CD4-positive, alpha-beta memory T cell (primary cell): Measurements from ENCODE around the gene ELOF1. TPM values are rescaled to one million over a fixed set of nuclear protein-coding genes. Genes with fewer than 3 reads are reported as not detected.
"Not testable (repeated sequence)": the region's sequence is repeated elsewhere in the genome, so short reads cannot be mapped to it uniquely, and the experiment has no call there.

Experiments used
- CTCF ChIA-PET: fragments of 350-600 bp; sonication (Branson Sonifier 250); formaldehyde crosslinking; loops from one replicate; lab custom pipeline; 2021; ENCODE audit warnings: inconsistent platforms; ENCODE audit not compliant: partially characterized antibody; lab: Charles Lee
- POLR2A ChIA-PET: fragments of 350-600 bp; sonication (Branson Sonifier 250); formaldehyde crosslinking; loops from one replicate; lab custom pipeline; 2021; ENCODE audit not compliant: partially characterized antibody; lab: Charles Lee
- DNase-seq, 5 donors: peaks; one replicate each; pipeline versions ENCODE4 v3.0.0 to v3.0.0-alpha.2; 2020 to 2022; ENCODE audit warnings: mixed read lengths in 1 of 5
- H3K27ac ChIP-seq: one replicate; pipeline ENCODE4 v1.7.0; 2013; ENCODE audit warnings: low read depth, low read length
- H3K27me3 ChIP-seq: 2 replicates; pipeline ENCODE4 v1.7.0; 2013; ENCODE audit warnings: mild to moderate bottlenecking, low read length, moderate library complexity; ENCODE audit not compliant: insufficient read depth
- H3K36me3 ChIP-seq: 2 replicates; pipeline ENCODE4 v1.7.0; 2013; ENCODE audit warnings: mild to moderate bottlenecking, low read length, moderate library complexity; ENCODE audit not compliant: insufficient read depth
- H3K4me1 ChIP-seq: 2 replicates; pipeline ENCODE4 v1.7.0; 2013; ENCODE audit warnings: mild to moderate bottlenecking, low read length, moderate library complexity; ENCODE audit not compliant: insufficient read depth
- H3K4me3 ChIP-seq, 2 donors: one replicate each; pipeline ENCODE4 v1.7.0; 2013; ENCODE audit warnings: low read length in 2 of 2, mild to moderate bottlenecking in 1 of 2
- H3K9me3 ChIP-seq, 2 donors: one replicate each; pipeline ENCODE4 v1.7.0; 2013; ENCODE audit warnings: low read length in 2 of 2, control low read depth in 1 of 2; ENCODE audit not compliant: control insufficient read depth in 1 of 2
- H3K27ac Mint-ChIP-seq, 7 donors: one replicate each; pipeline ENCODE4 v1.8.0; 2020 to 2021; ENCODE audit warnings: mixed read lengths in 7 of 7, mild to moderate bottlenecking in 6 of 7, inconsistent platforms in 3 of 7, moderate library complexity in 3 of 7
- H3K27me3 Mint-ChIP-seq, 2 donors: one replicate each; pipeline ENCODE4 v1.8.0; 2020 to 2021; ENCODE audit warnings: mixed read lengths in 2 of 2
- H3K36me3 Mint-ChIP-seq, 2 donors: one replicate each; pipeline ENCODE4 v1.8.0; 2020 to 2021; ENCODE audit warnings: mixed read lengths in 2 of 2, inconsistent platforms in 1 of 2, mild to moderate bottlenecking in 1 of 2
- H3K4me1 Mint-ChIP-seq, 4 donors: one replicate each; pipeline ENCODE4 v1.8.0; 2020 to 2021; ENCODE audit warnings: mixed read lengths in 4 of 4, mild to moderate bottlenecking in 1 of 4
- H3K4me3 Mint-ChIP-seq, 8 donors: one replicate each; pipeline ENCODE4 v1.8.0; 2020 to 2021; ENCODE audit warnings: mixed read lengths in 8 of 8, mild to moderate bottlenecking in 7 of 8, moderate library complexity in 6 of 8, inconsistent platforms in 3 of 8
- H3K9me3 Mint-ChIP-seq, 8 donors: one replicate each; pipeline ENCODE4 v1.8.0; 2020 to 2021; ENCODE audit warnings: mixed read lengths in 8 of 8, mild to moderate bottlenecking in 5 of 8, inconsistent platforms in 3 of 8, moderate library complexity in 1 of 8
- intact Hi-C: fragments of 100-400 bp; cut with micrococcal nuclease; formaldehyde crosslinking; loops from one replicate; pipeline ENCODE4 v1.15.1; 2023
- polyA plus RNA-seq, 2 donors: library from polyadenylated mRNA; unstranded; fragments of 300-500 nt; fragmentation: Illumina TruSeq; gene quantifications; one replicate each; pipeline ENCODE4 v1.2.3, GENCODE V29; 2021
- total RNA-seq, 2 experiments: library from RNA; stranded (reverse); gene quantifications; one replicate each; pipeline ENCODE4 v1.2.3, GENCODE V29; 2021

Gene ELOF1
- total and polyA plus RNA-seq, 4 experiments from 2014 or later = 46.0 to 96.1 (median 70.8) TPM

GRCh38 chr19:11573354-11573753 is 14.3 kb upstream of the ELOF1 start:
- H3K9me3 ChIP-seq, H3K27me3 ChIP-seq, H3K27ac ChIP-seq, H3K36me3 Mint-ChIP-seq, H3K4me3 Mint-ChIP-seq, intact Hi-C loops, H3K27me3 Mint-ChIP-seq, H3K36me3 ChIP-seq, H3K4me3 ChIP-seq, DNase-seq, H3K27ac Mint-ChIP-seq, H3K9me3 Mint-ChIP-seq: not testable (repeated sequence)
- H3K4me1 ChIP-seq = peaks cover 12% of the 10 kb centered on the region
- ChIA-PET CTCF (interaction anchor here (1.1 to 1.3 kb wide), 2 partner anchors 13 to 37 kb away, joined by 3 read pairs; no protein-coding TSS in a partner anchor), POLR2A (interaction anchor here (1.2 kb wide), 1 partner anchor 14 kb away, joined by 3 read pairs; the partner anchor contains the start of gene ELOF1)
- H3K4me1 Mint-ChIP-seq = peaks cover 5 to 14% (median 7%) of the 10 kb centered on the region in 4 donors

- Mint-ChIP-seq H3K4me1 (peaks cover 0 to 2% (median 0%) of the 10 kb centered on the region in 4 donors), H3K36me3 (no peaks in the 10 kb centered on the region), H3K27me3 (no peaks in the 10 kb centered on the region), H3K4me3 (no peak overlapping the region), H3K27ac (no peak overlapping the region), H3K9me3 (no peaks in the 10 kb centered on the region)
- H3K27ac ChIP-seq = no peak overlapping the region
- ChIA-PET CTCF (interaction anchor here (0.8 to 0.9 kb wide), 2 partner anchors 10 kb away, joined by 3 to 4 read pairs; no protein-coding TSS in a partner anchor), POLR2A (interaction anchor here (0.6 to 1.6 kb wide), 2 partner anchors 11 to 27 kb away, joined by 3 to 4 read pairs; partner anchors contain the start of gene ELOF1)
- H3K36me3 ChIP-seq = no peaks in the 10 kb centered on the region
- no peaks in the 10 kb centered on the region for H3K4me1 ChIP-seq
- no peaks in the 10 kb centered on the region for H3K27me3 ChIP-seq
- H3K9me3 ChIP-seq = no peaks in the 10 kb centered on the region
- H3K4me3 ChIP-seq = no peak overlapping the region
- no peak for DNase-seq
- intact Hi-C loops = no loop called here
These were observed 11.0 kb upstream of the ELOF1 start for GRCh38 chr19:11570039-11570462.

- Histone ChIP-seq H3K4me1 (no peaks in the 10 kb centered on the region), H3K4me3 (no peak overlapping the region), H3K36me3 (no peaks in the 10 kb centered on the region), H3K27me3 (no peaks in the 10 kb centered on the region), H3K27ac (no peak overlapping the region), H3K9me3 (no peaks in the 10 kb centered on the region)
- no peaks in the 10 kb centered on the region for H3K36me3 Mint-ChIP-seq
- H3K9me3 Mint-ChIP-seq = no peaks in the 10 kb centered on the region
- H3K4me3 Mint-ChIP-seq = no peak overlapping the region
- peaks cover 0 to 5% (median 2%) of the 10 kb centered on the region in 4 donors for H3K4me1 Mint-ChIP-seq
- H3K27ac Mint-ChIP-seq = no peak overlapping the region
- ChIA-PET POLR2A (no interaction called here), CTCF (interaction anchor here (0.7 kb wide), 1 partner anchor 9 kb away, joined by 3 read pairs; no protein-coding TSS in a partner anchor)
- intact Hi-C loops = no loop called here
- no peak for DNase-seq
- H3K27me3 Mint-ChIP-seq = no peaks in the 10 kb centered on the region
These were observed 7.1 kb upstream of the ELOF1 start for GRCh38 chr19:11566164-11566563.

- H3K4me1 ChIP-seq, H3K27ac Mint-ChIP-seq, H3K9me3 ChIP-seq, H3K27me3 ChIP-seq, H3K27me3 Mint-ChIP-seq, H3K9me3 Mint-ChIP-seq, H3K4me3 Mint-ChIP-seq, H3K27ac ChIP-seq, DNase-seq, H3K36me3 ChIP-seq, POLR2A ChIA-PET, H3K4me3 ChIP-seq, intact Hi-C loops, H3K4me1 Mint-ChIP-seq, H3K36me3 Mint-ChIP-seq: not testable (repeated sequence)
- CTCF ChIA-PET = interaction anchor here (0.7 kb wide), 1 partner anchor 9 kb away, joined by 3 read pairs; no protein-coding TSS in a partner anchor
These were observed 6.6 kb upstream of the ELOF1 start for GRCh38 chr19:11565649-11565980.

- H3K4me3 ChIP-seq, H3K9me3 ChIP-seq, H3K9me3 Mint-ChIP-seq, DNase-seq, H3K36me3 Mint-ChIP-seq, H3K4me3 Mint-ChIP-seq, H3K36me3 ChIP-seq, H3K27ac Mint-ChIP-seq, intact Hi-C loops, H3K27me3 ChIP-seq, H3K27me3 Mint-ChIP-seq, H3K27ac ChIP-seq: not testable (repeated sequence)
- peaks cover 9 to 15% (median 13%) of the 10 kb centered on the region in 4 donors for H3K4me1 Mint-ChIP-seq
- CTCF ChIA-PET = interaction anchor here (1.1 kb wide), 1 partner anchor 102 kb away, joined by 3 read pairs; no protein-coding TSS in a partner anchor
- POLR2A ChIA-PET = interaction anchor here (0.8 kb wide), 1 partner anchor 22 kb away, joined by 3 read pairs; no protein-coding TSS in a partner anchor
- peaks cover 11% of the 10 kb centered on the region for H3K4me1 ChIP-seq
These were observed 5.2 kb upstream of the ELOF1 start for GRCh38 chr19:11564082-11564807.

GRCh38 chr19:11563532-11563931 is 4.5 kb upstream of the ELOF1 start:
- intact Hi-C loops = no loop called here
- Mint-ChIP-seq H3K36me3 (peaks cover 0 to 3% of the 10 kb centered on the region in 2 donors), H3K27ac (peak overlapping the region in 1 of 7 donors; percentile 78), H3K9me3 (no peaks in the 10 kb centered on the region), H3K4me1 (peaks cover 12 to 21% (median 18%) of the 10 kb centered on the region in 4 donors), H3K4me3 (no peak overlapping the region), H3K27me3 (no peaks in the 10 kb centered on the region)
- ChIA-PET CTCF (interaction anchor here (1.1 kb wide), 1 partner anchor 101 kb away, joined by 3 read pairs; no protein-coding TSS in a partner anchor), POLR2A (interaction anchor here (0.8 kb wide), 1 partner anchor 22 kb away, joined by 3 read pairs; no protein-coding TSS in a partner anchor)
- H3K4me1 ChIP-seq = peaks cover 12% of the 10 kb centered on the region
- no peaks in the 10 kb centered on the region for H3K36me3 ChIP-seq
- no peak overlapping the region for H3K4me3 ChIP-seq
- no peaks in the 10 kb centered on the region for H3K27me3 ChIP-seq
- H3K9me3 ChIP-seq = no peaks in the 10 kb centered on the region
- DNase-seq = no peak
- no peak overlapping the region for H3K27ac ChIP-seq

GRCh38 chr19:11560404-11561051 is 1.5 kb upstream of the ELOF1 start:
- Mint-ChIP-seq H3K9me3 (no peaks in the 10 kb centered on the region), H3K4me3 (peak overlapping the region; percentile 76 to 89 (median 84)), H3K27ac (peak overlapping the region; percentile 61 to 92 (median 89)), H3K4me1 (peaks cover 25 to 48% (median 38%) of the 10 kb centered on the region in 4 donors), H3K27me3 (no peaks in the 10 kb centered on the region), H3K36me3 (peaks cover 4 to 16% of the 10 kb centered on the region in 2 donors)
- Histone ChIP-seq H3K9me3 (no peaks in the 10 kb centered on the region), H3K4me3 (no peak overlapping the region), H3K27me3 (no peaks in the 10 kb centered on the region), H3K27ac (no peak overlapping the region), H3K36me3 (no peaks in the 10 kb centered on the region), H3K4me1 (peaks cover 31% of the 10 kb centered on the region)
- CTCF ChIA-PET = interaction anchor here (0.6 to 3.4 kb wide), 16 partner anchors 9 to 341 kb away, joined by 3 to 29 read pairs (median 4); partner anchors contain the start of genes ACP5 and ECSIT
- intact Hi-C loops = loop anchor here (1.0 kb wide), 1 partner anchor 27 kb away; no protein-coding TSS in a partner anchor
- POLR2A ChIA-PET = interaction anchor here (1.0 to 3.1 kb wide), 5 partner anchors 15 to 36 kb away, joined by 3 to 23 read pairs (median 11); partner anchors contain the start of genes ECSIT and ZNF627
- peak; percentile 62 to 69 (median 66) for DNase-seq
